Measurements from ENCODE around the gene LRRC38. TPM values are rescaled to one million over a fixed set of nuclear protein-coding genes. Genes with fewer than 3 reads are reported as not detected.

LRRC38 gene
- total RNA-seq, 4 donors from 2014 or later, result 0.23 TPM; not detected in 3

GRCh38 chr1:13498553-13498952, 15.2 kb downstream of the LRRC38 start:
- peaks cover 51% of the 10 kb centered on the region for H3K27me3 ChIP-seq

GRCh38 chr1:13495186-13495585, 18.6 kb downstream of the LRRC38 start:
- ATAC-seq, result no peak

More at GRCh38 chr1:13498553-13498952, 15.2 kb downstream of the LRRC38 start:
- no peak overlapping the region for H3K4me3 ChIP-seq
- WGBS, 2 donors (ENCODE audit: low coverage in 1 of 2), result 51 to 83% methylated on average over 4 to 7 of the region's 7 CpGs
- no peak overlapping the region for H3K27ac ChIP-seq
- ATAC-seq, result no peak
- no peaks in the 10 kb centered on the region for H3K4me1 ChIP-seq
- no peak for TF ChIP-seq POLR2AphosphoS5 (IDR thresholded peaks at IDR 0.05)
- TF ChIP-seq CTCF (IDR thresholded peaks at IDR 0.05), result no peak
- no peak for TF ChIP-seq EP300 (IDR thresholded peaks at IDR 0.05)
- TF ChIP-seq POLR2A (IDR thresholded peaks at IDR 0.05), result no peak
- no peaks in the 10 kb centered on the region for H3K9me3 ChIP-seq
- no peaks in the 10 kb centered on the region for H3K36me3 ChIP-seq

GRCh38 chr1:13494712-13495111, 19.1 kb downstream of the LRRC38 start:
- no peak overlapping the region for H3K27ac ChIP-seq
- peaks cover 55% of the 10 kb centered on the region for H3K27me3 ChIP-seq
- no CpG with 5 or more reads among the region's 6 CpGs for WGBS, 2 donors (ENCODE audit: low coverage in 1 of 2)
- no peak overlapping the region for H3K4me3 ChIP-seq
- H3K4me1 ChIP-seq, result no peaks in the 10 kb centered on the region
- H3K36me3 ChIP-seq, result no peaks in the 10 kb centered on the region
- TF ChIP-seq POLR2A (IDR thresholded peaks at IDR 0.05) (no peak), POLR2AphosphoS5 (IDR thresholded peaks at IDR 0.05) (no peak), EP300 (IDR thresholded peaks at IDR 0.05) (no peak)
- H3K9me3 ChIP-seq, result no peaks in the 10 kb centered on the region
- no peak for ATAC-seq

More at GRCh38 chr1:13495186-13495585, 18.6 kb downstream of the LRRC38 start:
- Histone ChIP-seq H3K4me3 (no peak overlapping the region), H3K36me3 (no peaks in the 10 kb centered on the region), H3K27ac (no peak overlapping the region), H3K4me1 (no peaks in the 10 kb centered on the region), H3K9me3 (no peaks in the 10 kb centered on the region), H3K27me3 (peaks cover 55% of the 10 kb centered on the region)
- TF ChIP-seq EP300 (IDR thresholded peaks at IDR 0.05) (no peak), POLR2AphosphoS5 (IDR thresholded peaks at IDR 0.05) (no peak), CTCF (IDR thresholded peaks at IDR 0.05) (no peak), POLR2A (IDR thresholded peaks at IDR 0.05) (no peak)
- 54% methylated on average over 3 to 4 of the region's 7 CpGs for WGBS, 2 donors (ENCODE audit: low coverage in 1 of 2)

- H3K9me3 ChIP-seq, result no peaks in the 10 kb centered on the region
- TF ChIP-seq POLR2A (IDR thresholded peaks at IDR 0.05), result no peak
- TF ChIP-seq EP300 (IDR thresholded peaks at IDR 0.05), result no peak
- no peak for TF ChIP-seq POLR2AphosphoS5 (IDR thresholded peaks at IDR 0.05)
- TF ChIP-seq CTCF (IDR thresholded peaks at IDR 0.05), result no peak
- H3K36me3 ChIP-seq, result no peaks in the 10 kb centered on the region
- no peak overlapping the region for H3K4me3 ChIP-seq
- peaks cover 59% of the 10 kb centered on the region for H3K27me3 ChIP-seq
- no peak for ATAC-seq
- 79% methylated on average over 5 of the region's 5 CpGs; no CpG with 5 or more reads in 1 of the 2 donors for WGBS, 2 donors (ENCODE audit: low coverage in 1 of 2)
- no peak overlapping the region for H3K27ac ChIP-seq
- H3K4me1 ChIP-seq, result no peaks in the 10 kb centered on the region
Measured at GRCh38 chr1:13494025-13494424, 19.8 kb downstream of the LRRC38 start.

GRCh38 chr1:13492711-13493110, 21.1 kb downstream of the LRRC38 start:
- no peak for ATAC-seq
- Histone ChIP-seq H3K4me1 (no peaks in the 10 kb centered on the region), H3K9me3 (no peaks in the 10 kb centered on the region), H3K27ac (no peak overlapping the region), H3K36me3 (no peaks in the 10 kb centered on the region), H3K27me3 (peaks cover 55% of the 10 kb centered on the region), H3K4me3 (no peak overlapping the region)
- TF ChIP-seq POLR2AphosphoS5 (IDR thresholded peaks at IDR 0.05) (no peak), POLR2A (IDR thresholded peaks at IDR 0.05) (no peak), EP300 (IDR thresholded peaks at IDR 0.05) (no peak), CTCF (IDR thresholded peaks at IDR 0.05) (no peak)
- WGBS, 2 donors (ENCODE audit: low coverage in 1 of 2), result 35 to 39% methylated on average over 5 to 12 of the region's 12 CpGs
